Muscle of back (tissue), 13 donors: Measurements from ENCODE around the gene NUDT17. TPM values are rescaled to one million over a fixed set of nuclear protein-coding genes. Genes with fewer than 3 reads are reported as not detected.
"Not testable (repeated sequence)": the region's sequence is repeated elsewhere in the genome, so short reads cannot be mapped to it uniquely, and the experiment has no call there.

Experiments used
- DNase-seq, 3 donors: peaks; one replicate each; pipeline versions ENCODE4 v3.0.0 to v3.0.0-alpha.2; 2013
- long read RNA-seq, 9 donors: transcript quantifications; one replicate each; lab custom pipeline, GENCODE V29; 2026
- polyA plus RNA-seq, 10 donors: library from polyadenylated mRNA; unstranded; fragments of 120-200 nt; gene quantifications; one replicate each; pipeline ENCODE4 v1.2.1, GENCODE V29; 2013; ENCODE audit not compliant: insufficient read length in 10 of 10

The NUDT17 gene
- polyA plus RNA-seq, result 10 to 100 TPM in 8 of 10 donors, 1 to 10 TPM in 2; 8.4 to 17.9 (median 12.9) TPM
- long read RNA-seq, donor 1, result 0 reads
- long read RNA-seq, donor 2, result 0 reads
- long read RNA-seq, donor 3, result 0 reads
- long read RNA-seq, donor 4, partial matches to known transcripts, result 45 of 45 reads
- long read RNA-seq, donor 4, other reads (novel, unspliced or antisense), result 0 of 45 reads
- long read RNA-seq, donor 5, partial matches to known transcripts, result 0 of 1 reads
- long read RNA-seq, donor 5, other reads (novel, unspliced or antisense), result 0 of 1 reads
- long read RNA-seq, donor 6, result 0 reads
- long read RNA-seq, donor 7, result 0 reads
- long read RNA-seq, donor 8, result 0 reads
- long read RNA-seq, donor 9, result 0 reads

DNA sequence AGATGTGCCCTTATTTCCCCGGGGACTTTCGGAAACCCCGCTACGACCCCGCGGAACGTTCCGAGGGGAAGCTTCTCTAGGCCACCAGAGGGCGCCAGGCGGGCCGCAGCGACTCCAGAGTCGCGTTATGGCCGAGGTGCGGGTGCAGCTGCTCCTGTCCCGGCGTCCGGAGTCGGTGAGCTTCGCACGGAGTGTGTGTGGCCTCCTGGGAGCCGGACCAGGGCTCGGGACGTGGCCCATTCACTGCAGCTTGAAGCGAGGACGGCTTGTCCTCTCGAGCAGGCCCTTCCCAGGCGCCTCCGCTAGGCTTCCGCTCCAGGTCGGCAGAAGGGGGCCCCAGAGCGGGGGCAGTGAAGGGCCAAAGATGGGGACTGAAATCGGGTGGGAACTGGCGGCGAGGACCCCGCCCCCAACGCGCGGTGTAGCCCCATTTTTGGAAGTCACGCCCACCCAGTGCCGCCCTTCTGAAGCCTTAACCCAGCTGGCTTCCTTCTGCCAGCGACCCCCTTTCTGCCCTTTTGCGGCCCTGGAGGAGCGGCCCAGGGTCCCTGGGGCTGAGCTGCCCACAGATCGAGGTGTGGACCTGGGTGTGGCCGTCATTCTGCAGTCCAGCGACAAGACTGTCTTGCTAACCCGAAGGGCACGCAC, at the start of gene NUDT17:
Gene NUDT17, plus strand, starts transcription at position 117 of the 648 bp plus-strand sequence. Its CDS starts 11 bp downstream, at position 128.
- peak; percentile 73 to 93 (median 84) for DNase-seq

DNA sequence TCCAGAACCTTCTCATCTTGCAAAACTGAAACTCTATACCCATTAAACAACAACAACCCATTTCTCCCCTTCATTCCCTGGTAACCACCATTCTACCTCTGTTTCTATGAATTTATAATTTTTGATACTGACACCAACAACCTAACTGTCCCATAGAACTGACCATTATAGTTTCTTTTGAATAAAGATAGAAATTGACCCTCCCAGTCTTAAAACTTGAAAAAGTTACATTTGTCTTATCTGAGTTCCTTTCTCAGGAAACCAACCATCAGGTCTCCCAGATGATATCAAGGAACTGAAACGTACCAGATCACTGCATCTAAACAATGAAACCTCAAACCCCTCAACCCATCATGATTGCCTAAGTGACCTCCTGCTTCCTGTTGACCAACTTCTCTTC, 48.7 kb upstream of the NUDT17 start:
- DNase-seq, result no peak

DNA sequence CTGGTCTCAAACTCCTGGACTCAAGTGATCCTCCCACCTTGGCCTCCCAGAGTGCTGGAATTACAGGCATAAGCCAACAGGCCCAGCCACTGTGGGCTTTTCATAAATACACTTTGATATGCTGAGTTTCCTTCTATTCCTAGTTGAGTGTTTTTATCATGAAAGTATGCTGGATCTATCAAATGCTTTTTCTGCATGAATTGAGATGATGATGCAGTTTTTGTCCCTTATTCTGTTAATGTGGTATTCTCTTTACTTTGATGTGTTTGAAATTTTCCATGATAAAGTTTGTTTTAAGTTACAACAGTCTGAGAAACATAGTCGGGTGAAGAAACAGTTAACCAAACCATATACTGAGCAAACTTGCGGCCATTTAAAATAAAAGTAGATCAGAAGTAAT, 45.6 kb upstream of the NUDT17 start:
- no peak for DNase-seq

DNA sequence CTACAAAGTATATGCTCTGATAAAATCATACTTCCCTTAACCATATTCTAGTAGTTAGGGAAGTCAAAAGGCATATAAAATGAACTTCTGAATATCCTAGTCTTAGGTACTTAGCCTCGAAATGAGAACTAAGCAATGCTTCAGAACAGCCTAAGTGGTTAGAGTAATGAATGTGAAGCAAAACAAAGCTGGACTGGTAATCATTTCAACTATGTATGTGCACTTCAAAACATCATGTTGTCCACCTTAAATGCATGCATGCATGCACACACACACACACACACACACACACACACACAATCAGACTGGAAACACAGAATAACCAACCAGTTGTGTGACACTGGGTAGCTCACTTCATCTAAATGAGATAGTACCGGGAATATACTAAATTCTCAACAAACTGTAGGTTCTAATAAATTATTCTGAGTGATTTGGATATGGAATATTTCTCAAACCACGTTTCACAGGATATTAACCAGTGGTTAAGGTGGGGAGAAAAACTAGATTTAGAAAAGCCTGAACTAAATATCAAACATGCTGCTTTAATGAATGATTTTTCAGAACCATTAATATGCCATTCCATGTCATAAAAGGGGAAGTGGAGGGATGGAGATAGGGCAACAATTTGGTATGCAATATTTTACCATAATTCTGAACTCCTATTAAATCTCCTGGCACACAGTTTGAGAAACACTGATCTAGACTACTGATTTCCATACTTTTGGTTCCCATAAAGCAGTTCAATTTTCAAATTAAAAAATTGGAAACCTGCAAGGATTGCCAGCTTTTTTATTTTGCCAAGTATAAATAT, 41.0 kb upstream of the NUDT17 start:
- no peak for DNase-seq

GRCh38 chr1:145805057-145805456, 40.4 kb upstream of the NUDT17 start:
- DNase-seq, result no peak

- DNase-seq, result no peak
Measured at GRCh38 chr1:145806408-145806807, 39.0 kb upstream of the NUDT17 start.

DNA sequence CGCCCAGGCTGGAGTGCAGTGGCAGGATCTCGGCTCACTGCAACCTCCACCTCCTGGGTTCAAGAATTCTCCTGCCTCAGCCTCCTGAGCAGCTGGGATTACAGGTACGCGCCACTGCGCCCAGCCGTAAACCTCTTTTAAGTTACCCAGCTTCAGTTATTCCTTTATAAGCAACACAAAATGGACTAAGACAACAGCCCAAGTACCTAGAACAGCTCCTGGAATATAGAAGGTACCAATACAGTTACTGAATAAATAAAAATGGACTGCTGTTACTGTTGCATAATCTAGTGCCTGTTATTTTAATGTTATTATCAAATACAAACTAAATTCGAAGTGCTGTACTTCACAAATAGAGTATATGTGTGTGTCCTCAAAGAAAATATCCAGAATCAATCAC, 38.6 kb upstream of the NUDT17 start:
- DNase-seq, result no peak

DNA sequence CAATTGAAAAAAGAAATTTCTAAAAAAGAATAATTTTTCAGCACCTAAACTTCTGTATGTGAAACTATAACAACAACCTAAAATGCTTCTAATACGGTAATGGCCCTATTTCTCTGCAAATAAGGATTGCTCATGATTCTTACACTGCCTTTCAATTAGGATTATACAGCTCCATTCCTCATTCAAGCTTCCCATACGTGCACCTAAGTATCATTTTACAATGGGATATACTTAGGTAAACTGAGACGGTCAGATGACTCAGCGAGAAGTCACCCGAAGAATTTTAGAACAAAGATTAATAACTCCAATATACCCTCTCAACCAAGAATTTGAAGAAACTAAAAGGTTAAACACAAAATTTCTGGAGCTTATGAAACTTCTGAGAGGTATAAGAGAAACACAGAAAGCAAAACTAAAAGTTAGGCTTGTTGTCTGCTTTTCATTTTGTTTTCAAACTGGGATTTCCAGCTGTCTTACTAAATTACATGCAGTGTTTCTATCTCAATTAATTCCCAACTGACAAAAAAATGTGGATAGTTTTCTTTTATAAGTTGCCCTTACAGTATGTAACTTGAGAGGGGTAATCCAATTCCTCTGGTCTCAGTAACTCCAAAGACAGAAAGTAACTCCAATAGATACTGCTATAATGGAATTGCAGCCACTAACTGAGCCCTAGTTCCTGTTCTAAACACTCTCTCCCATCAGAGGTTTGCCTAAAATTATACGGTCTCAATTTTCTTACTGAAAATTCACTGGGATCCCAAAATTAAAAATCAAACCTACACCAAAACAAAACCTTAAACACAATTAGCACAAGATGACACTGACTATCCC, 32.2 kb upstream of the NUDT17 start:
- DNase-seq, result not testable (repeated sequence)

- peak in 1 of 3 donors; percentile 26 for DNase-seq
Measured at GRCh38 chr1:145818095-145818494, 27.3 kb upstream of the NUDT17 start.

- not testable (repeated sequence) for DNase-seq
Measured at GRCh38 chr1:145822779-145823331, 22.6 kb upstream of the NUDT17 start.

- peak; percentile 91 to 97 (median 92) for DNase-seq
Measured at GRCh38 chr1:145823565-145824498, 21.6 kb upstream of the NUDT17 start, which contains the start of the genes POLR3C and RNF115. Gene POLR3C (plus strand): TSS chr1:145824200. CDS start chr1:145825777, 1,577 bp downstream. Gene RNF115 (minus strand): TSS chr1:145824095. CDS start chr1:145823873, 222 bp downstream.

- no peak for DNase-seq
Measured at GRCh38 chr1:145824499-145824842, 21.0 kb upstream of the NUDT17 start.

DNA sequence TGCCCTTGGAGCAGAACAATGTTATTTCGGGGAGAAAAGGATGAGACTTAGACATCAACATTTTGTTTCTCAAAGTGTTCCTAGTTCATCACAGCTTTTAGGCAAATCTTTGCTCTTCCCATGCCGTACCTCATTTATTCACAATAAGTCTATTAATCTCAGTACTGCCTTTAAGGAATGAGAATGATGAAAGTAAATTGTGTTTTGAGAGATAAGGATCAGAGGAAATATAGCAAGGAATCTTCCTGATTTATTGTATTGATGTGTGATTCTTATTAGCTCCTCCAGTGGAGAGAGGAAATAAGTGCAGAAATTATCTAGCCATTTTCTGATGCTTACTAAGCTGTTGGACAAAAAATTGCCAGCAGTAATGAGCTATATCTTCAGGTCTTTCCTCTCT, 19.4 kb upstream of the NUDT17 start:
- DNase-seq, result no peak

GRCh38 chr1:145827966-145828365, 17.5 kb upstream of the NUDT17 start:
- DNase-seq, result no peak

GRCh38 chr1:145828367-145829026, 16.9 kb upstream of the NUDT17 start:
- no peak for DNase-seq

GRCh38 chr1:145830810-145831209, 14.6 kb upstream of the NUDT17 start:
- DNase-seq, result not testable (repeated sequence)

- no peak for DNase-seq
Measured at GRCh38 chr1:145837656-145838055, 7.8 kb upstream of the NUDT17 start.

DNA sequence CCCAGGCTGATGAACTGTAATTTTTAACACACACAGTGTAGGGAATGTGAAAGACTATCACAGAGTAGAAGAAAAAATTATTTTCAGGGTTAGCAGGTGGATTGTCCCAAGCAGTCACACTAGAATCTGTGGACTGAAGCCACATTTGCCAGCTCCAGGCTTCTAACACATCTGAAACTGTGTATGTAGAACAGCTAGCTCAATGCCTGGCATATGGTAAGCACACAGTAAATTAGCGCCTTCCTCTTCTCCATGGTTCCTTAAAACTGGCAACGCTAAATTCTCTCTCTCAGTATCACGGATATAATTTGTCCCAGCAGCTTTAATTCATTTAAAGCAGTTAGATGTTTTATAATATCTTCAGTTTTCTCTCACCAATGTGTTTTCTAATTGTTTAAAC, 2.4 kb upstream of the NUDT17 start:
- no peak for DNase-seq

DNA sequence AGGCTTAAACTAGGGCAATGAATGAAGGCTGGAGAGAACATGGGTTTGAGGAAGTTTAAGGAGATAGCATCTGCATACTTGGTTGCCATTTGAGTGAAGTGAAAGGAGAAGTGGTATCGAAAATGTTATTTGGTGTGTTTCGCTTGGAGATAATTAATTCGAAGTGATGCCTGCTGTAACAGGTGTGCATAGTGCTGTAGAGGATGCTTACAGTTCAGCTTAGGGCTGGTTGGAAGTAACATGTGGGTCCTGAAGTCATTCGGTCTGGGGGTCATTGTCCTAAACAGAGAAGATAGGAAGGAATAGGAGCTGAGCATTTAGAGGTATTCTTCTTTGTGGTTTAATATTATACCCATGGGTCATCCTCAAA, 301 bp upstream of the NUDT17 start:
- no peak for DNase-seq
